ENCODE measurements around the gene RSRC1.
A peak's percentile ranks its signal among the peaks of the same experiment; 100 is the strongest.
"Not testable (repeated sequence)": the region's sequence is repeated elsewhere in the genome, so short reads cannot be mapped to it uniquely, and the experiment has no call there.

Gene RSRC1

DNA sequence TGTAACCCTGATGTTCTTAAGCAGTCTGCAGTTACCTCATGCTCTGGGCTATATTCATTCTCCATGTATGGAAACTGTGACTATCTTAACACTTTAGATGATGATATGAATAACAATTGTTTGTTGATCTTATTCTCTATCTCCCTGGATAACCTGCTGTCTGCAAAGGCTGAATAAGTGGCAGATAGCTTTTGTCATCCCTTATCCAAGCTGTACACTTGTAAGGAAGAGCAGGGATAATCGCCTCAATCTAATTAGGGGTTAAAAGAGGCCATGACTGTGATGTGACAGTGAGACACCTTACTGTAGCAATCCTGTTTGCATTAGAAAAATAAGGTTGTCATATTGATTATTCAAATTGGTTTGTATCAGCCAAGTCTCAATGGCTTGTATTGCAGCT, 123.9 kb downstream of the RSRC1 start:
- no peak for ATAC-seq

- no peak for ATAC-seq
Measured at GRCh38 chr3:158244274-158244673, 134.4 kb downstream of the RSRC1 start.

- ATAC-seq, result no peak
Measured at GRCh38 chr3:158247288-158247687, 137.4 kb downstream of the RSRC1 start.

DNA sequence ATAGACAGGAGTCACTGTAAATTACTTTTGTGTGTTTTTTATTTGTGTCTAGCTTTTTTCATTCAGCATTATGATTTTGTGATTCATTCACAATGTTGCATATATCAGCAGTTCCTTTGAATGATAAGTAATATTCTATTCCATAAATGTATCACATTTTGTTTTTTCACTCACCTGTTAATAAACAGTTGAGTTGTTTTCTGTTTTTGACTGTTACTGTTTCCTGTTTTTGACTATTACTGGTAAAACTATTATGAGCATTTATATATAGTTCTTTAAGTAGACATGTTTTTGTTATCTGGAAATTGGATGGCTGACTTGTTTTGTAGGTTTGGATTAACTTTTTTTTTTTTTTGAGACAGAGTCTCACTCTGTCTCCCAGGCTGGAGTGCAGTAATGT, 138.4 kb downstream of the RSRC1 start:
- peak; percentile 32 to 33 for ATAC-seq

DNA sequence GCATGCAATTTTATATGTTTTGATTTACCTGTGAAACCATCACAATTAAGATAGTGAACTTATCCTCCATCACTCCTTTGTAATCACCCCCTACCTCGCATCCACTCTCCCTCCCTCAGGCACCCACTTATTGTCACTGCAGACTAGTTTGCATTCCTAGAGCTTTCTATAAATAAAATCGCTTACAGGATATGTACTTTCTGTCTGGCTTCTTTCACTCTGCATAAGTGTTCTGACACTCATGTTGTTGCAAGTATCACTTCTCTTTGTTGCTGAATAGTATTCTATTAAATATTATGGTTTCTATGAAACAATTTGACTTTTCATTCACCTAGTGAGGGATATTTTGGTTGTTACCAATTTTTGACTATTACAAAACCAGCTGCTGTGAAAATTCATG, 139.3 kb downstream of the RSRC1 start:
- no peak for ATAC-seq

DNA sequence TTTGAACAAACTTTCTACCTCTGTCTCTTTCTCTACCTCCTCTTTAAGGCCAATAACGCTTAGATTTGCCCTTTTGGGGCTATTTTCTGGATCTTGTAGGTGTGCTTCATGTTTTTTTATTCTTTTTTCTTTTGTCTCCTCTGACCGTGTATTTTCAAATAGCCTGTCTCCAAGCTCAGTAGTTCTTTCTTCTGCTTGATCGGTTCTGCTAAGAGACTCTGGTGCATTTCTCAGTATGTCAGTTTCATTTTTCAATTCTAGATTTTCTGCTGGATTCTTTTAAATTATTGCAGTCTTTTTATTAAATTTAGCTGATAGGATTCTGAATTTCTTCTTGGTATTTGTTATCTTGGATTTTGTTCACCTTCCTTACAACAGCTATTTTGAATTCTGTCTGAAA, 148.7 kb downstream of the RSRC1 start:
- no peak for ATAC-seq

DNA sequence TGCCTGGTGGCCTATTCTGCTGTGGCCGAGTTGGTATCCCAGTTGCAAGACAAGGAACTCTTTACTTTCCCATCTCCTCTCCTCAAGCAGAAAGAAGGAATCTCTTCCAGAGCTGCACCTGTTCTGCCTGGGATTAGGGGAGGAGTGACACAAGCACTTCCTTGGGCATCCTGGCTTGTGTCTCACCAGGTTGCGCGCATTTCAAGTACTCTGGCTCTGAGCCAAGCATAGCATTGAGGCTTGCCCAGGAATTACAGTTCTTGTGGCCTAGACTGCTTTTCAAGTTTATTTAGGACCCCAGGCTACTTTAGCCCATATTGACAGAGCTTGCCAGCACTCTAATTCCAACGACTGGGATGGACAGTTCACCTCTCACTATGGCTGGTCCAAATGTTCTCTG, 150.5 kb downstream of the RSRC1 start:
- ATAC-seq, result no peak

DNA sequence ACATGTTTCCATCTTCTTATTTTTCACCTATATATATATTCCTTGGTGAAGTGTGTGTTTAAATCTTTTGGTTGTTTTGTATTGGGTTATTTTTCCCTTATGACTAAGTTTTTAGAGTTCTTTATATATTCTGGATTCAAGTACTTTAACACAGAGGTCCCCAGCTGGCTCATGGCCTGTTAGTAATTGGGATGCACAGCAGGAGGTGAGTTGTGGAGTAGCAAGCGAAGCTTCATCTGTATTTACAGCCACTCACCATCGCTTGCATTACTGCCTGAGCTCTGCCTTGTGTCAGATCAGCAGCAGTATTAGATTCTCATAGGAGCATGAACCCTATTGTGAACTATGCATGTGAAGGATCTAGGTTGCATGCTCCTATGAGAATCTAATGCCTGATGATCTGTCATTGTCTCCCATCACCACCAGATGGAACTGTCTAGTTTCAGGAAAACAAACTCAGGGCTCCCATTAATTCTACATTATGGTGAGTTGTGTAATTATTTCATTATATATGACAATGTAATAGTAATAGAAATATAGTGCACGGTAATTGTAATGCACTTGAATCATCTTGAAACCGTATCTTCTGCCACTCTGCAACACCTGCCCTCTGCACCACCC, 151.6 kb downstream of the RSRC1 start:
- no peak for ATAC-seq

- ATAC-seq, result no peak
Measured at GRCh38 chr3:158264894-158265293, 155.0 kb downstream of the RSRC1 start.

GRCh38 chr3:158267015-158267414, 157.1 kb downstream of the RSRC1 start:
- no peak for ATAC-seq

GRCh38 chr3:158269942-158270341, 160.1 kb downstream of the RSRC1 start:
- no peak for ATAC-seq

DNA sequence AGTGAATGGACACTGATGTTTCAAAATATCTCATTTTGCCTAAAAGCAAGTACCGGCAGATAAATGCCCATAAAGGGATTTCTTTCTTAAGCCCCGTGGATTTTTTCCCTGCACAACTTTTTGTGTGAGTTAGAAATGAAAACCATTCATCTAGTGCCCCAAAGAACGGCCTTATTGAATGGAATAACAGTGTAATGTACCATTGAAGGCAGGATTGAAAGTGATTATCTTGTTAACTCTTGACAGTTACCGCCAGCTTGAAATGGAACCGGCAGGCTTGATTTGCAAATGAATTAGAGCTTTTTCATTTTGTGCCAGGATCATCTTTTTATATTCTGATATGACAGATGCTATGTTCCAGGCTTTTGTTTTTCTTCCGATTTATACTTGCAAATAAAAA, 162.2 kb downstream of the RSRC1 start:
- ATAC-seq, result no peak

DNA sequence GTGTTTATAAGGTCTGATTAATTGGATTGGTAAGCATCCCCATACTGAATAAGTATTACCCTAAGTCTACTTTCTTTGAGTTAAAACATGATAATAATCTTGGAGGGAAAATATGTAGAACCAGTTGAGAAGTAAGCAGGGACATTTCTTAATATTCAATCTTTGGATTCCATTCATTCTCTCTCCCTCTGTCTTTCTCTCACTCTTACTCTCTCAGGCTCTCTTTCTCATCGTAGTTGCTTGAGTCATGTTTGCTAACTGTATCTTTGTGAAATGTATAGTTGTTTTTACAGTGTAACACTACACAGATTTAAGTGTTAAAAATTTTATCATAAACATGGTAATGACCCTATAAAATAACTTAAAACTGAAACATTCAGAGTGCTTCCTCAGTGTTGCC, 163.8 kb downstream of the RSRC1 start:
- no peak for ATAC-seq

DNA sequence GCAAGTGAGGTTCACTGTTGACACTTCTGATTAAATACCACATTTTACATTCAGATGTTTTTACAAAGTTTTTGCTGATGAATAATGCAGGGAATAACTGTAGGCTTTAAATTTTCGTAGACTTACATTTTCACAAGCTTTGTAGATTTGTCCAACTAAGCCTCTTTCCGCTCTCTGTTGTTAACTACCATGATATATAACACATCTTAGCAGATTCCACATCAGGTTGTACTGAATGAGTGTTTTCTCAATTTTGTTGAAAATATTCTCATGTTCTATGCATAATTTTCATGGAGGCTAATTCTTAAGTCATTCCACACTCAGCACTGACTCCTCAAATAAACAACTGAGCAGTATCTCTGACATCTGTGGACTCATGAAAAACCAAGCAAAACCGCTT, 168.3 kb downstream of the RSRC1 start:
- ATAC-seq, result no peak

GRCh38 chr3:158279609-158280008, 169.7 kb downstream of the RSRC1 start:
- ATAC-seq, result no peak

GRCh38 chr3:158295771-158296170, 185.9 kb downstream of the RSRC1 start:
- peak in 1 of 2 donors; percentile 41 for ATAC-seq

- no peak for ATAC-seq
Measured at GRCh38 chr3:158297940-158298339, 188.1 kb downstream of the RSRC1 start.

DNA sequence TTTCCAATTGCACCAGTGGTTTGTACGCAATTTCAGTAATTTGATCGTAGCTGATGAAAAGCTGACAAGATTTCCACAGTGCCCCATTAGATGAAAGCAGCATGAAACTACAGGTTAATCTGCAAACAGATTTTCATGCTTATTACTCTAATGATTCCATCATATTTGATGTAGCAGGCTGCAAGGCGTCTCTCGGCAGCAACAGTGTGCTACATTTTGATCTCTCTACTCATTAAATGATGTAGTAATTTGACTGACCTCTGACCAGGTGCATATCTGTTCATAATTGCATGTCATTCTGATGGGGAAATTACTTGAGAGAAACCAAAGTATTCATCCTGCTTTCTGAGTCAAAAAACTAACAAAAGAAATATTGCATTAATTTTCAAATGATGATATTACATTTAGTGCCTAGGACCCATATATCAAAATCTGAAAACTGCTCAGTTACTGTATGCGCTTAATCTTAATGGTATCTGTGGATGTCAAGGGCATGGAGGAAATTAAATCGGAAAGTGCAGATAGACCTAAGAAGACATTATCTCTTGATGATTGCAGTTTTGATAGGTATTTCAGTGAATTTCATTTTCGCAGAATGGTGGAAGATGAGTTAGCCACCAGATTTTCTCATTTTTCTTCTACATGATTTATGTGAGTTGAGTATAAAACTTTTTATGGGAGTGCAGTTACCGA, 198.5 kb downstream of the RSRC1 start:
- ATAC-seq, result no peak

DNA sequence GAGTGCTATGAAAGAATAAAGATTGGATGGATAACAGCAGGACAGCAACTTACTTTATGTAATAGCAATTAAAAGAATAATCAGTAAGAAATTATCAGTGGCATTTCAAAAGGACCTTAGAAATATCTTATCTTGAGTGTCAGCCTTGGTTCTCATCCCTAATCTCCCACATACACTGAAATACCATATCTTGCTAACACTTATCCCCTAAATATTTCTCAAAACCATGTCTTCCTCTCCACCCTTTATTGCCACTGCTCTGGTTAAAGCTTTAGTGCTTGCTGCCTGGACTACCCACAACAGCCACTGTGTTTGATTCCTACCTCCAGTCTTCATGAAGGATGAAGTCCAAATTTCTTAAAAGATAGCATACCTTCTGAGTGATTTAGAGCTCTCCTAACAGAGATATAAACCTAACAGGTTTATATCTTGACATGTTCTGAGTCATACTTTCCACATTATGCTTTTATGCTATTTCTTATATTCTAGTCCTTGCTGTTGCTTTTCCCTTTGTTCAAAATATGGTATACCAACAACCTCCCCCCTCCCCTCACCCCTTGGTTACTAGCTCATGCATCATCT, 202.8 kb downstream of the RSRC1 start:
- no peak for ATAC-seq

DNA sequence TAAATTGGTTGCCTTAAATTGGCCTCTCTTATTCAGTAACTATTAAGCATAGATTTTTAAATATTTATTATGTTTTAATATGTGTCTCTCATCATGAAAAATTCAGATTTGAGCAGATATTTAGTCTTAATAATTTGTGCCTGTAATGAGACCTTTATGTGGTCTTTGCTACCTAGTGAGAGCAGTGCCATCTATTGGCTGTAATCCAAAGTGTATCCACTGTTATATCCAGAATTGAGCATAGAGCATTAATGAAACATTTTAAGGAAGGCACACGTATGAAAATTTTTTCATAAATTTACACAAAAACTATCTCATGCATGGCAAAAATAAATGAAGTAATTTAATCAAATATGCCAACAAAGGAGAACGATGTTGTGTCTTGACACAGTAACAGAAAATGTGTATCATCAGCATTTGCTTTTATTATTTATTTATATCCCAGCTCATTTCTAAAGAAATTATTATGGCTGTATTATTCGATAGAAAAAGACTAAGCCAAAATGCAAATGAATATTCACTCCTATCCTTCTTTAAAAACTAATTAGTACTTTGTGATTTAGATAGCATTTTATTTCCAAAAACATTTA, 203.5 kb downstream of the RSRC1 start:
- ATAC-seq, result peak in 1 of 2 donors; percentile 24

DNA sequence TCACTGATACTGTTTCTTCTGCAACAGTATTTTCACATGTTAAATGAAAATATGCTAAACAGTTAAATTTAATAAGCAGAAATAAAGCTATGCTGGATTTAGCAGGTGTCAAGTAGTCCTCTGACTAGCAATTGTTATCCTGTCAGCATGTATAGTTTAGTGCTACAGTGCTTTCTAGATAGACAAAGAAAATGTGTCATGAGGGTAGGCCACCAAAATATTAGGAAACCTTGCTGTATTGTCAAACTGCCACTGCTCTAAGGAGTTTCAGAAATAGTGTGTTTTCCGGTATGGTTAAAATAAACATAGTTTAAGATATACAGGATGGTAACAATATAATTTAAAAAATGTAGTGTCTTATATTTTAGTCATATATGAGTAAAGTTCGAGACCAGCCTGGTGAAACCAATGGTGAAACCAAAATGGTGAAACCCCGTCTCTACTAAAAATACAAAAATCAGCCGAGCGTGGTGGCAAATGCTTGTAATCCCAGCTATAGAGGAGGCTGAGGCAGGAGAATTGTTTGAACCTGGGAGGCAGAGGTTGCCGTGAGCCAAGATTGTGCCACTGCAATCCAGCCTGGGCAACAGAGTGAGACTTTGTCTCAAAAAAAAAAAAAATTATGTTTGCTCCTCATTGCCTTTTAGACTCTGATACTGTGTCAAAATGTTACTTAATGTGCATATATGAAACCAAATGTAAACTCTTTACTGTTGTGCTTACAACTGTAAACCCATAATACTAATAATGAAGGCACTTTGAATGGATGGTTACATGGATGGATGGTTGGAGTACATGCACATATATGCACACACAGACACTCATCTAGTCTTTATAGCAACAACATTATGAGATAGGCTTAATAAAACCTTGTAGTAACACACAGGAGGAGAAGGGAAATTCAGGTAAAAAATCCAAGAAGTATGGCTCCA, 204.8 kb downstream of the RSRC1 start:
- no peak for ATAC-seq

GRCh38 chr3:158329696-158330441, 220.0 kb downstream of the RSRC1 start:
- ATAC-seq, result not testable (repeated sequence)
